ENCODE data around the gene OR10Z1.

OR10Z1 gene

DNA sequence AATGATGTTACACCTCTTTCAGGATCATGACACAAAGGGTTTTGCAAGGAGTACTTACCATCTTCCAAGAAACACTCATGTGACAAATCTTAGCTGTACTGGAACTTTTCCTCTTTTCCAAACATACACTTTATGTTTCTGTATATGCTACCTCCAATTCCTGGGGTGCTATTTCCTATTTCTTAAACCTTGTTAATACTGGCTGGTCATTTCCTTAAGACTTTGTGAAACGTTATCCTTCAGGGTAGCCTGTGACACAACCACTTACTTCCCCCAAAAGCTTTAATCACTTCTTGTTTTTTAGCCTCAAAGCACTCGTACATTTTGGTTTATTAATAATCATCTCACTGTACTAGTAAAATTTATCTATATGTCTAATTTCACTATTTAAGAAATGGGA is 39.4 kb downstream of the OR10Z1 start:
- TF ChIP-seq, protein P1, sequence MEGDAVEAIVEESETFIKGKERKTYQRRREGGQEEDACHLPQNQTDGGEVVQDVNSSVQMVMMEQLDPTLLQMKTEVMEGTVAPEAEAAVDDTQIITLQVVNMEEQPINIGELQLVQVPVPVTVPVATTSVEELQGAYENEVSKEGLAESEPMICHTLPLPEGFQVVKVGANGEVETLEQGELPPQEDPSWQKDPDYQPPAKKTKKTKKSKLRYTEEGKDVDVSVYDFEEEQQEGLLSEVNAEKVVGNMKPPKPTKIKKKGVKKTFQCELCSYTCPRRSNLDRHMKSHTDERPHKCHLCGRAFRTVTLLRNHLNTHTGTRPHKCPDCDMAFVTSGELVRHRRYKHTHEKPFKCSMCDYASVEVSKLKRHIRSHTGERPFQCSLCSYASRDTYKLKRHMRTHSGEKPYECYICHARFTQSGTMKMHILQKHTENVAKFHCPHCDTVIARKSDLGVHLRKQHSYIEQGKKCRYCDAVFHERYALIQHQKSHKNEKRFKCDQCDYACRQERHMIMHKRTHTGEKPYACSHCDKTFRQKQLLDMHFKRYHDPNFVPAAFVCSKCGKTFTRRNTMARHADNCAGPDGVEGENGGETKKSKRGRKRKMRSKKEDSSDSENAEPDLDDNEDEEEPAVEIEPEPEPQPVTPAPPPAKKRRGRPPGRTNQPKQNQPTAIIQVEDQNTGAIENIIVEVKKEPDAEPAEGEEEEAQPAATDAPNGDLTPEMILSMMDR (conservative IDR thresholded peaks at IDR 0.05; ENCODE audit: low read depth, low read length), result no peak
- Histone ChIP-seq H2AFZ (ENCODE audit: low read depth) (no peak overlapping the region), H3K9ac (no peak overlapping the region), H3K4me2 (no peak overlapping the region), H3K36me3 (ENCODE audit: insufficient read depth) (no peaks in the 10 kb centered on the region), H3K4me1 (ENCODE audit: low read depth, poor library complexity, severe bottlenecking) (peaks cover 7% of the 10 kb centered on the region), H3K79me2 (ENCODE audit: insufficient read depth, low read depth) (no peaks in the 10 kb centered on the region), H3K27me3 (ENCODE audit: insufficient read depth, low read depth) (no peaks in the 10 kb centered on the region), H4K20me1 (ENCODE audit: insufficient read depth) (no peaks in the 10 kb centered on the region), H3K27ac (no peak overlapping the region), H3K4me3 (IDR thresholded peaks at IDR 0.05; ENCODE audit: insufficient read depth, low read depth, low read length) (no peak overlapping the region)

DNA sequence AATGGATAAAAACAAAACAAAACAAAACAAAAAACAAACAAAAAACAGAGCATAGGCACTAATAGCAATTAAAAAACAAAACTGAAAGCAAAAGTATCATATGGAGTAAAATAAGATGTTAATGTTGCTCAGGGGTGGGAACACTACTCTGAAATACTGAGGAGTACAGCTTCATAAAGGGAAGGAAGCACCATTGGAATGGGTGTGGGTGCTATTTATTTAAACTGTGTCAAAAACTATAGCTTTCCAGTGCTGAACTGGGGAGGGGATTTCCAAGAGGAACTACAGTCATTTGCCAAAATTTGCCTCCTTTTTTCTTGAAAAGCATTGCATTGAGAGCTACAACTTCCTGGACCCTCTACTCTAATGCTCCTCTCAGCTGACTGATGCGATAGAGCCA is 41.4 kb downstream of the OR10Z1 start:
- Histone ChIP-seq H3K4me1 (ENCODE audit: low read depth, poor library complexity, severe bottlenecking) (peaks cover 7% of the 10 kb centered on the region), H2AFZ (ENCODE audit: low read depth) (peak overlapping the region; percentile 13; the same call in 1 of the 2 replicates), H3K27ac (no peak overlapping the region), H3K79me2 (ENCODE audit: insufficient read depth, low read depth) (no peaks in the 10 kb centered on the region), H3K9ac (no peak overlapping the region), H3K4me3 (IDR thresholded peaks at IDR 0.05; ENCODE audit: insufficient read depth, low read depth, low read length) (no peak overlapping the region), H3K27me3 (ENCODE audit: insufficient read depth, low read depth) (no peaks in the 10 kb centered on the region), H4K20me1 (ENCODE audit: insufficient read depth) (no peaks in the 10 kb centered on the region), H3K4me2 (peak overlapping the region; percentile 23), H3K36me3 (ENCODE audit: insufficient read depth) (no peaks in the 10 kb centered on the region)
- TF ChIP-seq, protein P1 (conservative IDR thresholded peaks at IDR 0.05; ENCODE audit: low read depth, low read length), result no peak

DNA sequence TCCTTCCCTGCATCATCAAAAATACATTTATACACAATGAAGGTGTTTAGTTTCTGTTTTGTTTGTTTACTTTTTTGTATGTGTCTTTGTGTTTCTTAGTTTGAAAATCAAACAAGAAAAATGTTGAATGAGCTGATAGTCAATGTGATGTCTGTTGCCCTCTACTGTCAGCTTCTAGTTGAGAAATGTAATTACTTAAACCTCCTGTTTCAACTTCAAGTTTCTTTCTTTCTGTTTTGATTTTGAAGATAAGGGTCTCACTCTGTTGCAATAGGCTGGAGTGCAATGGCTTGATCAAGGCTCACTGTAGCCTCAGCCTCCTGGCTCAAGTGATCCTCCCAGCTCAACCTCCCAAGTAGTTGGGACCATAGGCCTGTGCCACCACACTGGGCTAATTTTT is 44.0 kb downstream of the OR10Z1 start:
- Histone ChIP-seq H3K4me3 (IDR thresholded peaks at IDR 0.05; ENCODE audit: insufficient read depth, low read depth, low read length) (no peak overlapping the region), H3K4me1 (ENCODE audit: low read depth, poor library complexity, severe bottlenecking) (peaks cover 16% of the 10 kb centered on the region), H3K9ac (no peak overlapping the region), H4K20me1 (ENCODE audit: insufficient read depth) (no peaks in the 10 kb centered on the region), H3K79me2 (ENCODE audit: insufficient read depth, low read depth) (no peaks in the 10 kb centered on the region), H2AFZ (ENCODE audit: low read depth) (no peak overlapping the region), H3K4me2 (no peak overlapping the region), H3K36me3 (ENCODE audit: insufficient read depth) (no peaks in the 10 kb centered on the region), H3K27ac (no peak overlapping the region), H3K27me3 (ENCODE audit: insufficient read depth, low read depth) (no peaks in the 10 kb centered on the region)
- TF ChIP-seq, protein P1 (conservative IDR thresholded peaks at IDR 0.05; ENCODE audit: low read depth, low read length), result no peak

DNA sequence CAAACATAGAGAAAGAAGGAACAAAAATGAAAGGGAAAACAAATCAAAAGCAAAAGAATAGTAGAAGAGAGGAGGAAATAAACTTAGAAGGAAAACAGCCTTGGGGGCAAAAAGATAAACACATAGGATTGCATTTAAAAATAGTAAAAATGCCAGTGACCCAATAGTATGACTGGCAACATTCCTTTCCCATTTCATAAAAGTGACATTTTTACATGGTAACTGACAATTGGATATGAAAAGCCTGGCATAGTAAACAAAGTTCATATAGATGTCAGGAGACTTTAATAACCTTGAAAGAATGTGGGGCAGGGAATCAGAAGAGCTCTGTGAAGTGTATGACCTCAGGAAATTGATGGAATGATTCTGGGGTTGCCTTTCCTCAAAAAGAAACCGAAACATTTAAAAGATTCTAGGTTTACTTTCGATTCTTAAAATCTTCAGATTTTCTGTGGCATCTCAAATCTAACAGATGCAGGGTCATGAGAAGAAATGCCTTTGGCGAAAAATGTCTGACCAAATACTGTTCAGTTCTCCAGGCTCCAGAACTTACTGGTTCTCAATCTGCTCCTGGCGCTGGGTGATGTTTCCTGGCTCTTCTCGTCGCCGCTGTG is 47.8 kb downstream of the OR10Z1 start:
- Histone ChIP-seq H3K36me3 (ENCODE audit: insufficient read depth) (no peaks in the 10 kb centered on the region), H3K9ac (no peak overlapping the region), H3K4me2 (no peak overlapping the region), H3K27ac (no peak overlapping the region), H3K4me1 (ENCODE audit: low read depth, poor library complexity, severe bottlenecking) (peaks cover 9% of the 10 kb centered on the region), H3K27me3 (ENCODE audit: insufficient read depth, low read depth) (no peaks in the 10 kb centered on the region), H3K4me3 (IDR thresholded peaks at IDR 0.05; ENCODE audit: insufficient read depth, low read depth, low read length) (no peak overlapping the region), H3K79me2 (ENCODE audit: insufficient read depth, low read depth) (no peaks in the 10 kb centered on the region), H4K20me1 (ENCODE audit: insufficient read depth) (no peaks in the 10 kb centered on the region), H2AFZ (ENCODE audit: low read depth) (no peak overlapping the region)
- TF ChIP-seq, protein P1 (conservative IDR thresholded peaks at IDR 0.05; ENCODE audit: low read depth, low read length), result no peak

Data from KMS-11 (cell line).